ENCODE data around the gene TRPV2. TPM values are rescaled to one million over a fixed set of nuclear protein-coding genes. Genes with fewer than 3 reads are reported as not detected.

Gene TRPV2
- total RNA-seq, 4 donors from 2014 or later = 2.9 to 4.4 (median 3.4) TPM

GRCh38 chr17:16475179-16475704 lies 59.9 kb downstream of the TRPV2 start:
- TF ChIP-seq, protein P1, sequence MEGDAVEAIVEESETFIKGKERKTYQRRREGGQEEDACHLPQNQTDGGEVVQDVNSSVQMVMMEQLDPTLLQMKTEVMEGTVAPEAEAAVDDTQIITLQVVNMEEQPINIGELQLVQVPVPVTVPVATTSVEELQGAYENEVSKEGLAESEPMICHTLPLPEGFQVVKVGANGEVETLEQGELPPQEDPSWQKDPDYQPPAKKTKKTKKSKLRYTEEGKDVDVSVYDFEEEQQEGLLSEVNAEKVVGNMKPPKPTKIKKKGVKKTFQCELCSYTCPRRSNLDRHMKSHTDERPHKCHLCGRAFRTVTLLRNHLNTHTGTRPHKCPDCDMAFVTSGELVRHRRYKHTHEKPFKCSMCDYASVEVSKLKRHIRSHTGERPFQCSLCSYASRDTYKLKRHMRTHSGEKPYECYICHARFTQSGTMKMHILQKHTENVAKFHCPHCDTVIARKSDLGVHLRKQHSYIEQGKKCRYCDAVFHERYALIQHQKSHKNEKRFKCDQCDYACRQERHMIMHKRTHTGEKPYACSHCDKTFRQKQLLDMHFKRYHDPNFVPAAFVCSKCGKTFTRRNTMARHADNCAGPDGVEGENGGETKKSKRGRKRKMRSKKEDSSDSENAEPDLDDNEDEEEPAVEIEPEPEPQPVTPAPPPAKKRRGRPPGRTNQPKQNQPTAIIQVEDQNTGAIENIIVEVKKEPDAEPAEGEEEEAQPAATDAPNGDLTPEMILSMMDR (IDR thresholded peaks at IDR 0.05 in 4 of 5, conservative IDR thresholded peaks at IDR 0.05 in 1 of 5) = no peak
- no peak for TF ChIP-seq POLR2A (IDR thresholded peaks at IDR 0.05)
- intact Hi-C loops (cut with DNase I; ENCODE audit: low total_unique reads) = no loop called here
- in situ Hi-C loops (cut with MboI; ENCODE audit: low sequenced_read_pairs in 4 of 4) = no loop called here
- H3K27ac ChIP-seq = no peak overlapping the region
- no peak overlapping the region for H3K4me3 ChIP-seq
- ATAC-seq (no peak), DNase-seq (no peak)
- peaks cover 4% of the 10 kb centered on the region in 2 donors for H3K4me1 ChIP-seq
- peaks cover 0 to 15% (median 2%) of the 10 kb centered on the region in 3 donors for H3K27me3 ChIP-seq
- H3K9me3 ChIP-seq = no peaks in the 10 kb centered on the region
- no peaks in the 10 kb centered on the region for H3K36me3 ChIP-seq

DNA sequence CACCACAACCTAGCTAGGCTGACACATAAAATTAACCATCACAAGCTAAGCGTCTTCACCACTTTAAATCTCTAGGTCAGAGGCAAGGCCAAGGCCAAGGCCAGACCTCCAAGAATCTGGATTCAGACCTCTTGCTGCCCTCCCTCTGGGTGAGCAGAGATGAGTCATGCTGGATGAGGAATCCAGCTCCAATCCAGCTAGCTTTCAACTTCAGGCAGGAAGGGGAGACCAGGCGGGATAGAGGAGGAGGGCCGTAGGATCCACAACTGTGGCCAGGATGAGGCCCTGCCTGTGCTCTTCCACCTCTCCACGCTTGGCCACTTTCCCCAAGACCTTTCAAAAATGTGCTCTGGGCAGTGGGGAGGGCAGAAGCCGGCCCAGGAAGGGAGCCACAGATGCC lies 61.9 kb downstream of the TRPV2 start:
- Histone ChIP-seq H3K9me3 (no peaks in the 10 kb centered on the region), H3K27me3 (peaks cover 0 to 1% (median 0%) of the 10 kb centered on the region in 3 donors), H3K4me1 (no peaks in the 10 kb centered on the region), H3K27ac (peak overlapping the region in 3 of 4 donors; percentile 30 to 60 (median 59)), H3K4me3 (no peak overlapping the region), H3K36me3 (no peaks in the 10 kb centered on the region)
- TF ChIP-seq, protein P1 (IDR thresholded peaks at IDR 0.05 in 4 of 5, conservative IDR thresholded peaks at IDR 0.05 in 1 of 5) = no peak
- no peak for TF ChIP-seq POLR2A (IDR thresholded peaks at IDR 0.05)
- ATAC-seq = peak; percentile 62 to 71
- DNase-seq = peak; percentile 17 to 36
- in situ Hi-C loops (cut with MboI; ENCODE audit: low sequenced_read_pairs in 4 of 4) = no loop called here
- intact Hi-C loops (cut with DNase I; ENCODE audit: low total_unique reads) = no loop called here

- Histone ChIP-seq H3K9me3 (no peaks in the 10 kb centered on the region), H3K27me3 (no peaks in the 10 kb centered on the region), H3K4me1 (no peaks in the 10 kb centered on the region), H3K36me3 (no peaks in the 10 kb centered on the region), H3K27ac (peak overlapping the region in 3 of 4 donors; percentile 30 to 60 (median 59)), H3K4me3 (no peak overlapping the region)
- no peak for TF ChIP-seq POLR2A (IDR thresholded peaks at IDR 0.05)
- DNase-seq = no peak
- intact Hi-C loops (cut with DNase I; ENCODE audit: low total_unique reads) = no loop called here
- ATAC-seq = no peak
- in situ Hi-C loops (cut with MboI; ENCODE audit: low sequenced_read_pairs in 4 of 4) = no loop called here
Measured at GRCh38 chr17:16477666-16478065, 62.3 kb downstream of the TRPV2 start.

DNA sequence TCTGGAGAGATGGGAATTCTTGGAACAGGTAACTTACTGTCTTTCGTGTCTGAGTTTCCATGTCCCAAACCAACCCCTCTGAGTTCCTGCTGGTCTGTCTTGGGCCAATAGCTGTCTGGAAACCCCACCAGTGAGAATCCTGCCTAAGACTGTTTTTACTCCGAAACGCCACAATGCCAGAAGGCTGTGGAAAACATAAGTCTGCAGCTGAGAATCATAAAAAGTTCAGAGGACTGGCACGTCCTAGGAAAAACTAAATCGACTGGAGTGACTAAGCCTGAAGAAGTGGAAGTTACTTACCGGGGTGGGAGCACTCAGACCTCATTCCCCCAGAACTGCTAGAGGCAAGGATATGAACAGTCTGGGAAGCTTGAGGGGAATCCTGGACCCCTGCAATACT lies 63.3 kb downstream of the TRPV2 start:
- no peak overlapping the region for H3K4me3 ChIP-seq
- H3K36me3 ChIP-seq = no peaks in the 10 kb centered on the region
- in situ Hi-C loops (cut with MboI; ENCODE audit: low sequenced_read_pairs in 4 of 4) = no loop called here
- H3K27ac ChIP-seq = no peak overlapping the region
- H3K27me3 ChIP-seq = no peaks in the 10 kb centered on the region
- intact Hi-C loops (cut with DNase I; ENCODE audit: low total_unique reads) = no loop called here
- ATAC-seq (no peak), DNase-seq (no peak)
- no peaks in the 10 kb centered on the region for H3K4me1 ChIP-seq
- TF ChIP-seq POLR2A (IDR thresholded peaks at IDR 0.05) = no peak
- TF ChIP-seq, protein P1 (IDR thresholded peaks at IDR 0.05 in 4 of 5, conservative IDR thresholded peaks at IDR 0.05 in 1 of 5) = no peak
- no peaks in the 10 kb centered on the region for H3K9me3 ChIP-seq

- Histone ChIP-seq H3K4me3 (no peak overlapping the region), H3K27me3 (no peaks in the 10 kb centered on the region), H3K27ac (no peak overlapping the region), H3K4me1 (no peaks in the 10 kb centered on the region), H3K9me3 (no peaks in the 10 kb centered on the region), H3K36me3 (no peaks in the 10 kb centered on the region)
- TF ChIP-seq, protein P1 (IDR thresholded peaks at IDR 0.05 in 4 of 5, conservative IDR thresholded peaks at IDR 0.05 in 1 of 5) = no peak
- no peak for TF ChIP-seq POLR2A (IDR thresholded peaks at IDR 0.05)
- no peak for ATAC-seq
- no peak for DNase-seq
- intact Hi-C loops (cut with DNase I; ENCODE audit: low total_unique reads) (no loop called here), in situ Hi-C loops (cut with MboI; ENCODE audit: low sequenced_read_pairs in 4 of 4) (no loop called here)
Measured at GRCh38 chr17:16479264-16479663, 63.9 kb downstream of the TRPV2 start.
